GM12892 (cell line): ENCODE data around the gene LZTR1.

Experiments used
- POLR2A ChIP-seq: IDR thresholded peaks from 2 replicates; pipeline ENCODE4 v1.6.1; 2011; ENCODE audit warnings: low read depth, low read length, control low read depth
- POLR2AphosphoS5 ChIP-seq: IDR thresholded peaks from 2 replicates; pipeline ENCODE4 v1.6.1; 2011; ENCODE audit warnings: low read depth, low read length, control low read depth
- TAF1 ChIP-seq: IDR thresholded peaks from 2 replicates; pipeline ENCODE4 v1.6.1; 2011; ENCODE audit warnings: low read depth, mild to moderate bottlenecking, control low read depth, low read length, borderline replicate concordance

DNA sequence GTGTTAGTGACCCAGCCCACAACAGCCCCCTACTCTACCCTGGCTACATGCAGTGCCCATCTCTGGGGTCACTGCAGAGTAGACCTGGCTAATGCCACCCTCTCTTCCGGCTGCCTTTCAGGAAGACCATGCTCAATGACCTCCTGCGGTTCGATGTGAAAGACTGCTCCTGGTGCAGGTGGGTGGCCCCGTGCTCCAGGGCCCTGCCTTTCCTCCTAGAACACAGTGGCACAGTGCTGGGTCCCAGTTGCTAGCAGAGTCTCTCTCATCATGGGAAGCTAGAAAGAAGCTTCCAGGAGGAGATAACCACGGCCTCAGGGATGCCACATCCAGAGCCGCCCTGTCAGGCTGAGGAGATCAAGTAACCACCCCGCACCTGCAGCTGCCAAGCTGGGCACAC lies 3.6 kb downstream of the LZTR1 start:
- no peak for TF ChIP-seq POLR2AphosphoS5
- TF ChIP-seq TAF1 = no peak
- TF ChIP-seq POLR2A = no peak
